Choroid plexus epithelial cell (primary cell): ENCODE data around the gene MYO15B.

Experiments
- DNase-seq: peaks from one replicate; pipeline ENCODE4 v3.0.0-alpha.2; 2010; ENCODE audit warnings: low read depth
- H3K4me3 ChIP-seq: 2 replicates; pipeline ENCODE4 v1.5.1; 2011; ENCODE audit warnings: low read depth, mild to moderate bottlenecking, control low read depth, low read length, moderate library complexity
- CTCF ChIP-seq: conservative IDR thresholded peaks from 2 replicates; pipeline ENCODE4 v1.5.1; 2011; ENCODE audit warnings: low read depth, mild to moderate bottlenecking, control low read depth, inconsistent platforms, low read length, moderate library complexity

The MYO15B gene

GRCh38 chr17:75673487-75673886, 85.9 kb downstream of the MYO15B start:
- no peak for TF ChIP-seq CTCF
- DNase-seq: no peak
- no peak overlapping the region for H3K4me3 ChIP-seq
